Hematopoietic multipotent progenitor cell treated with erythropoietin and hydrocortisone succinate and interleukin-3 and kit ligand, for 17 days (in vitro differentiated cells): ENCODE results near the gene NLRP6.
A peak's percentile ranks its signal among the peaks of the same experiment; 100 is the strongest.
"Not testable (repeated sequence)": the region's sequence is repeated elsewhere in the genome, so short reads cannot be mapped to it uniquely, and the experiment has no call there.

Experiments used
- DNase-seq: peaks from one replicate; pipeline ENCODE4 v3.0.0-alpha.2; 2015; ENCODE audit warnings: low spot score

Gene NLRP6

DNA sequence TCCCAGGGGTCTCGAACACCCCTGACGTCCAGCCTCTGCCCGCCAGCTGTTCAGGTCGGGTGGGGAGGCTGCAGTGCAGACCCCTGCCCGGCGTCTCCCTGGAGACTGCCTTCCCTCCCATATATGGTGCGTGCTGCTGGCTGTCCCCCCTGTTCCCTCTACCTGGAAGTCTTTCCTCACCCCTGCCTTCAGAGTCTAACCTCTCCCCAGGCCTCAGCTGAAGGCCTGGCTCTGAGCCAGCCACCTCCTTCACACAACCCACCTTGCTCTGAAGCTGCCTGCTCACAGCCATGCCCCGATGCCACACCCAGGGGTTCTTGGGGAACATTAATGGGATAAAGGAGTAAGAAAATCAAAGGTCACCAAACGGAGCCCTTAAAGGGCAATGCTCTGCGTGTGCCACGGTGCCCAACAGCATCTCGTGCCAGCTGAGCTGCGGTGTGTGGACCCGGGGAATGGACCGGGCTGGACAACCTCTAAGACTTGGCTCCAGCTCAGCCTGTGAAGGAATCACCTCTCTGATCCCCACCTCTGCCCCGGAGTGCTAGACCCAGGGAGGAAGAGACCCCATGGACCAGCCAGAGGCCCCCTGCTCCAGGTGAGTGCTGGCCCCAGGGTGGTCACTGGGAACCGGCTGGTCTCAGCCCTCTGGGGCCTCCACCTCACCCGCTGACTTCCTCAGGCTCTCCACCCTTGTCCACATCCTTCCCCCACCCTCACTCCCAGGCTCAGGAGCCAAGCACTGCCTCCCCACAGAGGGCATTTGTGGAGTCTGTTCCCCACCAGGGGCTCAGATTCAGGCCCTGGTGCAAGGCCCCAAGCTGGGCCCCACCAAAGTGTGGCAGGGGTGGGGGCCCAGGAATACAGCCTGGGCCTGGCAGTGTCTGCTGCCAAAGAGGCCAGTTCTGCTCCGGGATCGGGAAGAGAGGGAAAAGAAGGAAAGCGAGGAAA, at the start of gene NLRP6:
TSS of gene NLRP6 (plus strand) at position 407 of the 951 bp plus-strand sequence. CDS start at position 570, 163 bp downstream.
- no peak for DNase-seq

DNA sequence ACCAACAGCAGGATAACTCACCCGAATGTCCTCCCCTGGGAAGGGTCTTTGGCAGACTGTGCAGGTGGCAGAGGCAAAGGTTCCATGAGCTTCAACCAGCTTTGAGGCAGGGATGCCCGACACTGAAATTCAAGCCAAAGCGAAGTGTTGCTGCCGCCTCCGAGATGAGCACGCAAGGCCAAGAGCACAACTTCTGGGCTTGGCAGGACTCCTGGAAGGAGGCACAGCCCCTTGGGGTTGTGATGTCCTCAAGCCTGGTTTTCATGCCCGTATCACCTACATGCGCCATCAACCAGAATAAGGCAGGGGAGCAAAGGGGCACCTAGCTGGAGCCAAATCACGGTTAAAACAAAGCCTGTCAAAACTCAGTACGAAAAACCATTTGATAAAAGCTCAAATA, 47.8 kb upstream of the NLRP6 start:
- DNase-seq = no peak

DNA sequence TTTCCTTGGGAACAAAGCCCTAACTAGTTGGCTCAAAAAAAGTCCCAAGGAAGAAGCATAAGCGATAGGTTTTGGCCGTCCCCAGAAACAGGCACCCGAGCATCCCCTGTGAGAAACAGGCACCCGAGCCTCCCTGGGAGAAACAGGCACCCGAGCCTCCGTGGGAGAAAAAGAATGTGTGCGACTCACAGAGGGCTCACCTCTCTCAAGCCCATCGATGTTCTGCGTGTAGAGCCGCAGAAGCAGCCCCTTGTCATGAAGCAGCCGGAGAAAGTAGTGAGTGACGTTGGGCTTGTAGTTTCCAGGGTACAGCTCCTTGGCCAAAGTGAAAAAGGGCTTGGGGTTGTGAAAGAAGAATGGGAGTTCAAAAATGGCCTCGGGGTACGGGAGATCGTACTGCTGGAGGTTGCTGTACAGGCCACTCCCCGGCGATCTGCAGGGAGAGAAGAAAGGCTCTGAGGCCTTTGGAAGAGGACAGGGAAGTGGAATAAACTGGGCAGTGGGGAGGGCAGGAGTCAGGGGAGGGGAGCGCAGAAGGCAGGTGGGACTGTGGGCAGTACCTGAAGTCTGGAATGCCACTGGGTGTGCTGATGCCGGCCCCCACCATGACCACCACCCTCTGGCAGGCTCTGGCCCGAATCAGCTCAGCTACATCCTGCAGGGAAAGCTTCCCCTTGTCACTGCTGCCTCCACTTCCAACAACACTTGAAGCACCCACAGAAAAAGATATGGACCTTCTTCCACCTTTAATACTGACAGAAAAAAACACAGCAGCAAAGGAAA, 45.2 kb upstream of the NLRP6 start:
- DNase-seq = no peak

DNA sequence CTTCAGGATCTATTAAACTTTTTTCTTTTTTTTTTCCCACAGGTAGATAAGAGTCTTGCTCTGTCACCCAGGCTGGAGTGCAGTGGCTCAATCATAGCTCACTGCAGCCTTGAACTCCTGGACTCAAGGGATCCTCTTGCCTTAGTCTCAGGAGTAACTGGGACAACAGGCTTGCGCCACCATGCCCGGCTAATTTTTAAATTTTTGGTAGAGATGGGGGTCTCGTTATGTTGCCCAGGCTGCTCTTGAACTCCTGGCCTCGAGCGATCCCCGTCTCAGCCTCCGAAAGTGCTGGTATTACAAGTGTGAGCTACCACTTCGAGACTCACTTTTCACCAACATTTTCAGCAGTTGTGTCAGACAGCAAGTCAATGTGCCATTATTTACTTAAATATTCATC, 43.0 kb upstream of the NLRP6 start:
- DNase-seq = no peak

DNA sequence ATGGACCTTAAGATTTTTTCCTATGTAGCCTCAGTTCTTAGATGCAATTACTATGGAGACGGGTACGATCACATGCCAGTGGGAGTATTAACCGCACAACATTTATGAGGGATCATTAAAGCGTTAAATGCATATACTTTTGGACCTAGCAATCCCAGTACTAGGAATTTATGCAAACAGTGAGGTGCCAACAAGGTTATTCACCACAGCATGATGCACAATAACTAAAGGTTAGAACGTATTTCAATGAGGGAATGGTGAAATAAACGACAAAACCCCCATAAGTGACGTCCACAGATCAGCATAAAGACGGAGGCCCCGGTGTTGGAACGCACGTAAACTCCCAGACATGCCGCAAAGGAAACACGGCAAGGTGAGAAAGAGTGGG, 42.6 kb upstream of the NLRP6 start:
- no peak for DNase-seq

DNA sequence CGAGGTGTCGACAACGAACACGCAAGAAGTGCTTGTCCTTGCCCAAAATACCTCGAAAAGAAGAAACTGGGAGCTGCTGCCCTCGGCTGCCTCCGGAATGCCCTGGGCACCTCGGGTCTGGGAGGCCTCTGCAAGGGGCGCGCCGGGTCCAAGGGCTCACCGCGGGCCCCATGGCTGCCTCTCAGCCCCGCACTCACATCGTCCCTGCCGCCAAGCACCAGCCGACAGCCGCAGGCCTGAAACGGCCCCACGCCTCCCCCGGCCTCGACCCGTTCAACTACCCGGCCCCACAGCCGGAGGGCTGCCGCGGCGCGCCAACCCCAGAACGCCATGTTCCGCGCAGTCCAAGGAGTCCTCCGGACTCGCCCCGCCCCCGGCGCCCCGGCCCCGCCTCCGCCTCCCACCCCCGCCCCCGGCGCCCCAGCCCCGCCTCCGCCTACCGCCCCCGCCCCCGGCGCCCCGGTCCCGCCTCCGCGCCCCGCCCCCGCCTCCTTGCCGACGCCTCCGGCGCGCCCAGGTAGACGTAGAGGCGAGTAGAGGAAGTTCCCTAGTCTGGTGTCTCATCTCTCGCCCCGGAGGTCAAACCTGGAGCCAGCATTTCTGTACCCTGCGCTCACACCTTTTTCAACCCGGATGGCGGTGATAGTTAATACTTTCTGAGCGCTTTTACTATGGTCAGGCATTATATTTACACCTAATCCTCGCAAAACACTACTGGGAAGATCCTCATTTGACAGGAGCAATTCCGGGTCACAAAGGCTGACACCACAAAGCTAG, 42.0 kb upstream of the NLRP6 start, which contains the start of gene SIRT3:
TSS of gene SIRT3 (minus strand) at position 346 of the 777 bp plus-strand sequence. CDS start at position 332, 14 bp downstream.
- DNase-seq = peak; percentile 89

DNA sequence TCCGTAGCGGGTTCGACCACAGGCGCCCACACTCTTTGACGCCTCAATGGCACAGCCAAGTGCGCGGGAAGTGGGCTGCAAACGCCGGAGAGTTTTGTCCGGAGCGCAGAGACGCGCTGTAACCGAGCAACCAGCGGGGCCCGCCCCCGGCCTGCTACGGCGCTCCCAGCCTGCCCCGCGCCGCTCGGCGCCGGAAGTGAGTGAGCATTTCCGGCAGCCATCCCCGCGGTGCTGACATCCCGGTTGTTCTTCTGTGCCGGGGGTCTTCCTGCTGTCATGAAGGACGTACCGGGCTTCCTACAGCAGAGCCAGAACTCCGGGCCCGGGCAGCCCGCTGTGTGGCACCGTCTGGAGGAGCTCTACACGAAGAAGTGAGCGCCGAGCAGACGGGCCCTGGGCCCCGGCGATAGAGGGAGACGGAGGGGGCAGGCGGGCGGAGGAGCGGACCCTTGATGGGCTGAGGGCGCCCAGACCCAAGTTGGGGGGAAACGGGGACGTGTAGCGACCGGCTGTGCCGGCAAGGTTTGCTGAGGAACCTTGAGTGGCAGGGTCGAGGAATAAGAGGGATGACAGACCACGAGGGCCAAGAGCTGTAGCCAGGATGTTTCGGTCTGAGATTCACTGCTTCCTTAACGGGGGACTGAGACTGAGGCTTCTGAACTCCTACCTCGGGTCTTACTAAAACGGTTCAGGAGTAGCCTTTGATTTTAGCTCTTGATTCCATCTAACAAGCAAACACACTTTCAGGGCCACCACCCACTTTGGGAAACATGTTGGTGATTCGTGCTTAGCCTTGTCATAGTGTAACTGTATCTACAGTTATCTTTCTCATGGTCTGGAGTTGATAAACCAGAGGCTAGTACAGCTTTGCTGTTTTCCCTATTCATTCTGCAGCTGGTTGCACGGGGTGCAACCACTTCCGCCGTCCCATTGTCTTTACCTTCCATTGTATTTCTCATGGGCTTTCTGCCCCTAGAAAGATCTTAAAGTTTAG, 41.1 kb upstream of the NLRP6 start, which contains the start of gene PSMD13:
TSS of gene PSMD13 (plus strand) at position 203 of the 994 bp plus-strand sequence. CDS start at position 277, 74 bp downstream.
- DNase-seq = peak; percentile 87

DNA sequence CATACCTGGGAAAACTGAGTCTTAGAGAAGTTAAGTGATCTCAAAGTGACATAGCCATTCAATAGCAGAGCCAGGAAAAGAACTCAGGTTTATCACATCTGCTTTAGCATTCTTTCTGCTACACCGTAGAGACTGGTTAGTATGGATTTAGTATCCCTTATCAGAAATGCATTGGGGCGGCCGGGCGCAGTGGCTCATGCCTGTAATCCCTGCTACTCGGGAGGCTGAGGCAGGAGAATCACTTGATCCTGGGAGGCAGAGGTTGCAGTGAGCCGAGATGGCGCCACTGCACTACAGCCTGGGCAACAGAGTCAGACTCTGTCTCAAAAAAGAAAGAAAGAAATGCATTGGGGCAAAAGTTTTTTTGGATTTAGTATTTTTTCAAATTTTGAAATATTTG, 39.9 kb upstream of the NLRP6 start:
- not testable (repeated sequence) for DNase-seq

DNA sequence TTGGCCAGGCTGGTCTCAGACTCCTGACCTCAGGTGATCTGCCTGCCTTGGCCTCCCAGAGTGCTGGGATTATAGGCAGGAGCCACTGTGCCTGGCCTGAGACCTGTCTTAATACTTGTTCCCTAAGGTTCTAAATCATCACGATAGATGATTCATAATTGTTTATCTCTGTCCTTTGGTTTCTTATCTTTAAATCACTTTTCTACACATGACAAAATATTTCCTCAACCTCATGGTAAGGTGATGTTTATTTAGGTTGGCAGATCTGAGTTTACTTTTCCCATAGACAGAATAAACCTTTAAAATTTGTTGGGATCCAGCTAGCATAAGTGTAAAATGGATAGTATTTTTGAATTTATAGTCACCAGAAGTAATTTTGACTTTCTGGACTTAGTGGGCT, 37.9 kb upstream of the NLRP6 start:
- DNase-seq = no peak

DNA sequence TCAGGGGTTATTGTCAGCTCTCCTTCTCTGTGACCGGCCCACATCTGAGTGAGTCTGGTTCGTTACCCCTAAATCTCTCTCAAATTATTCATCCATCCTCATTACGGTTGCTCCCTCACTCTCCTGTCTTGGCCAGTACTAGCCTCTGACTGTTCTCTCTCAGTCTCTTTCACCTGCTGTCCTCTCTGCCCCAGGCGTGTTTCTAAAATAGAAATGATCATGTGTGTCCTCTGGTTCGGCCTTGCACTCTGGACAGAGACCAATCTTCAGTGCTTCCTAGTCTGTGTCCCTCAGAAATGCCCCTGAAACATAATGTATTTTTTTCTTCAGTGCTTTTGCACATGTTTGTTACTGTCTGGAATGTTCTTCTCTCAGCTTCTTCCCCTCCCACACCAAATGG, 36.6 kb upstream of the NLRP6 start:
- no peak for DNase-seq

DNA sequence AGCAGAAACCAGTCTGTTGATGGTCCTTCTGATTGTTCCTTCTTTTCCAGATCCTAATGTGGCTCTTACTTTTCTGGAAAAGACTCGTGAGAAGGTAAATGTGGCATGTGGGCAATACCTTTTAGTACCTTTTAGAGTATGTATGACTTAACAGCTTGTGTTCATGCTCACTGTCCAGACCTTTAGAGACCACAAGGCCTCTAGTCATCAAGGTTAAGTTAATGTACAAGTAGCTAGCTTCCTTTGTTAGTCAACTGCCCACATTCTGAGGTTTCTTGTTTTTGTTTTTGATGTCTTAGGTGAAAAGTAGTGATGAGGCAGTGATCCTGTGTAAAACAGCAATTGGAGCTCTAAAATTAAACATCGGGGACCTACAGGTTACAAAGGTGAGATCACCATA, 33.8 kb upstream of the NLRP6 start:
- DNase-seq = no peak

DNA sequence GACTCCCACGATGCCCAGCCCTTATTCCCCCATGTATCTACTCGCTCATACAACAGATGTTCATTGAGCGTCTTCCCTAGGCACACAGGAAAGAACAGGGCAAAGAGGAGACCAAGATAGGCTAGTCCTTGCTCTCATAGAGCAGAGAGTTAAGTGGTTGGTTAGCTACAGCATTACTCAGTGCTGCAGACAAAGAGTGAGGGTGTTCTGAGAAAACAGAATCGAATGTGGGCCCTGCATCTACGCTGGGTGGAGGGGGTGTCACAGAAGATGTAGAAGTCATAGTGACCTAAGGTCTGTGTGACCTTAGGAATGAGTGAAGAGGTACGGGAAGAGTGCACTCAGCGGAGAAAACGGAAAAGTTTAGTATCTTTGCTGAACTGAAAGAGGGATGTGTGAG, 29.1 kb upstream of the NLRP6 start:
- DNase-seq = no peak

DNA sequence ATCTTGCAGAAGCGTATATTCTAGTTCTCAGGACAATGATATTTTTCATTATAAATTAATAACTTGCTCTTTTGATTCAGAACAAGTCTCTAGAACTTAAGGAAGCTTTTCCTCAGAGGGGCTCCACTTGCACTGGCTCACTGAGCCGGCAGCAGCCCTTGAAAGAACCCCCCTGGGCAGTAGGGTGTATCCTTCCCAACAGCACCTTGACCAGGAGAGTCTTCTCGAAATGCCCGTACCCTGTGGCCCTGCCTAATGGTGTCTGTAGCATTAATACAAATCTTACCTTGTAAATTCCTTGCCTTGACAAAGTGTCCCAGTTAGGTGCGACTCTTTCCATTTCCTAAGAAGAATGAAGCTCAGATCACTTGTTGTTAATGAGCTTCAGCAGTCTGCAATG, 27.9 kb upstream of the NLRP6 start:
- no peak for DNase-seq

DNA sequence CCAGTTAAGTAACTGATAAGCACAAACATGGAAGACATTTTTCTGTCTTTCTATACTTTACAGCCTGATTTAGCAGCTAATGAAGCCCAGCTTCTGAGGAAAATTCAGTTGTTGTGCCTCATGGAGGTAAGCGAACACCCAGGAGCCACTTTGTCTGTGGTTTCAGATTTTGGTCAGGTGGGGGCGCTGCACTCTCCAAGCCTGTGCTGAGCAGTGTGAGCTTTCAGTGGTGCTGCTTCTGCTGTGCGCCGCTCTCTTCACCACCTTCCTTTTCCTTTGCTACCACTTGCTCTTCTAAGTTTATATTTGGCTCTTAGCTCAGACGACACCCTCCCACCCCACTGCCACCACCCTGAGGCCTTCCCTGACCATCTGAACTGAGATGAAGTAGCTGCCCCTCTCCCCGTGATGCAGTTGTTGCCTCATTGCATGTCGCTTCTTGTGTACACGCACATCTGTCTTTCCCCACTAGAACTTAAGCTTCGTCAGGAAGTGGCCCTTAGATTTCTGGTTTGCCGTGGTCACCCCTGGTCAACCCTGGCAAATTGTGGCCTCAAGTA, 27.4 kb upstream of the NLRP6 start:
- DNase-seq = peak; percentile 54

DNA sequence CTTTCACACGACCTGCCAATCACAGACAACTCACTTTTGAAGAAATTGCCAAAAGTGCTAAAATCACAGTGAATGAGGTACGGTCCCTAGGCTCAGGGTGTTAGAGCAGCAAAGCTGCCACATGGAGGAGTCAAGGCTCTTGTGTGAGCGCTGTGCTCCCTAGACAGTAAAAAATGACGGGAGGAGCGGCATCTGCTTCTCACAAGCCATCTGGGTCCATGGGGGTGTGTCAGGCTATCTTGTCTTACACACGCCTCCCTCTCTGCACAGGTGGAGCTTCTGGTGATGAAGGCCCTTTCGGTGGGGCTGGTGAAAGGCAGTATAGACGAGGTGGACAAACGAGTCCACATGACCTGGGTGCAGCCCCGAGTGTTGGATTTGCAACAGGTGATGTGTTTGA, 26.7 kb upstream of the NLRP6 start:
- no peak for DNase-seq

DNA sequence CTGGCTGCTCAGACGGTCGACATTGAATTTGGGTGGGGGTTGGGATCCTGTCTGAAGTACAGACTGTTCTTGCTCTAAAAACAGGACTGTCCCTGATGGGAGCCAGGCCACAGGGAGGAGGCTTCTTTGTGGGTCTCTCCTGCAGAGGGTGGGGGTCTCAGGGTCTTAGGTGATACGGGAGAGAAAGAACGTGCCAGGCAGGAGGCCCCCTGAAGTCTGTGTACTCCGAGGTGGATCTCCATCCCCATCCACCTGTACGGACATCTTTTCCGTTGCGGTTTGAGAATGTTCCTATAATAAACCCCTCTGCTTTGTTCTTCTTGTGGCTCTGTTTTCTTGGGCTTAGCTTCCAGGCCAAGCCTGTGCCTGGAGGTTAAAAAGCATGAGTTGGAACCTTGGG, 25.5 kb upstream of the NLRP6 start:
- no peak for DNase-seq

DNA sequence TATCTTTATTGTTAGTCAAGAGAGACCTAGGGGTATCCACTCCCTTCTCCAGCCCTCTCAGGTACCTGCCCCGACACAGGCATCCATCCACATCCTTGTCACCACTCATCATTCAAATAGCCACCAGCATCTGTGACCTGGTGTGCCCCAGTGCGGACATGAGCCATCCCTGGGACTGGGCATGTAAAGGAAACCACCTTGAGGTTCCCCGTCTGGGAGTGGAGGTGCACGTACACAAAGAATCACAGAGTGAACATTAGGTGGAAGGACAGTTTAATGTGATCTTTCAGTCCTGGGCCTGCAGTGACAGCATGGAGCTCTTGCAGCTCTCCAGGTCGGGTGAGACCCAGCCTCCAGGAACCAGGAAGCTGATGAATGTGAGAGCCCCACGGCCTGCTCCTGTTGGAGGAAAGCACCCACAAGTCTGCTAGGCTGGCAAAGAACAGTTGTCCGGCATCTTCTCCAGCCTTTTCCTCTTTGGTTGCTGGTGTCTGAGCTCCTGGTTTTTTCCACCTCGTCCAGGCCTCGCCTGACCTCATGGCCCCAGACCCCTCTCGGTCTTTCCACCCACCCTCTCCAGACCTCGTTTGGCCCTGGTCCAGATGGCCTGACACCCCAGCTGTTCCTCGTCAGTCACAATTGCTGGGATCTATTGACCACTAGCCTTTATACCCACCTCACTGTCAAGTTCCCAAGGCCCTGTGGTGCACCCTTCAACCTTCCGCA, 24.9 kb upstream of the NLRP6 start:
- no peak for DNase-seq

DNA sequence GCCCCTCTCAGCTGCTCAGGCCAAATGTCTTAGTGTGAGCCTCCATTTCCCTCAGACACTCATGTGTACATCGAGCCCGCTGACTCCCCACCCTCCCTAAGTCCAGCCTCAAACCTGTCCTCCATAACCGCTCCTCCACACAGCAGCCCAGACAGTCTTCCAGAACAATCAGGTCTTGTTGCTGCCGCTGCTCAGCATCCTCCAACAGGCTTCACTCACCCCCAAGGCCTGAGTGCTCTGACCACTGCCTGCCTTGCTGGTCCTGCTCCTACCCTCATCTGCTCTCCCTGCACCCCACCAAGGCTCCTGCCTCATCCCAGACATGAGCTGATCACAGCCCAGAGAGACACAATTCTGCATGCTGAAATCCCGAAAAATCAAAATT, 24.3 kb upstream of the NLRP6 start:
- DNase-seq = no peak

DNA sequence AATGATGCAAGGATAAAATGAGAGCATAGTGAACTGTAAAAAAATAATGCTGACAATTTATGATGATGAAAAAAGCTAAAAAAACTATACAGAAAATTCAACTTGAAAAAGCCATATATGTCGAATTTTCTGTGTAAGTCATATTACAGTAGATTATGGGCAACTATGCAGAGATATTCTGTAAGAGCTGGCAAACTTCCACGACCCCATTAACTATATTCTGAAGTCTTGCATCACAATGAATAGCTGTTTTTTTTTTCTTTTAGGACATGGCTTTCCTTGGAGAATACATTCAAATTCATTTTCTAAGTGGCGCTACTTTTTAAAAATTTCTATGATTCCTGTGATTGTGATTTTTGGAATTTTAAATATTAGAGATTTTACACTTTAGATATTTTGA, 23.0 kb upstream of the NLRP6 start:
- DNase-seq = no peak

DNA sequence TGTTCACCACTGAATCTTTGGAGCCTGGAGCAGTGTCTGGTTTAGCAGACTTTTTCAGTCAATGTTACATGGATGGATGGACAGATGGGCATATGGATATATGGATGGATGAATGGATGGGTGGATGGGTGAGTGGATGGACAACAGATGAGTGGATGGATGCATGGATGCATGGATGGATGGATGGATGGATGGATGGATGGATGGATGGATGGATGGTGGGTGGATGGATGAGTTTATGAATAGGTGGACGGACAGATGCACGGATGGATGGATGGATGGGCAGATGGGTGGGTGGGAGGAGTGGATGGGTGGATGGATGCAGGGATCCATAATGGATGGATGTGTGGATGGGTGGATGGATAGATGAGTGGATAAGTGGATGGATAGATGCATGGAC, 22.4 kb upstream of the NLRP6 start:
- DNase-seq = no peak
